ENCODE data around the gene LRRTM3.

DNA sequence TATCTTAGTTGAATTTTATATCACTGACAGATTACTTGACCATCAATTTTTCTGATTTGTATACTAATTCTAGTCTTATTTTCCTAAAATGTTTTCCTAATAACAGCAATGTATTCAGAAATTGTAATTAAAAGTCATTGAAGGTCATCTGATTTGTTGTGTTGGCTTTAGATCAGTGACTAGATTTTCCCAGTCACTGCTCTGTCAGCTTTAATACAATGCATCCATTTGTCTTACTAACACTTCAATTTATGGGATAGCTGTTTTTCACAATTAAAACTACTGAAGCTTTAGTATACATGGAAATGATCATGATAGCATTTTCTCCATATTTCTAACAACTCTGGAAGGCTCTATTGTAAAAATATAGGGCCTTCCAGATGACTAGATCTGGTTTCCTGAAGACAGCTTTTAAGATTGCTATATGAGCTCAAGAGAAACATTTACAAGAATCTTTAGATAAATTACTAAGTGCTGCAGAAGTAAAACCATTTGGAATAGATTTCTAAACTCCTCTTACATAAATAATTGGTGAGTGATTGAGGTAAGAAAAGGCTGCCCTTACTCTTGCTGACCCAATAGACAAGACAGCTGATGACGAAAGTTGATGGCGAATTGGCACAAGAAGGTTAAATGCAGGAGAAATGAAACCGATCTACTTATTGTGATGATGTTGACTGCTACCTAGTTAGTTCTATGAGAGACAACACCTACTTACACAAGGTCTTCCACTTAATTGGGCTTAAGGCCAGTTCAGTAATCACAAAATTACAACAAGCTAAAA, 74.1 kb downstream of the LRRTM3 start:
- TF ChIP-seq, protein P1, sequence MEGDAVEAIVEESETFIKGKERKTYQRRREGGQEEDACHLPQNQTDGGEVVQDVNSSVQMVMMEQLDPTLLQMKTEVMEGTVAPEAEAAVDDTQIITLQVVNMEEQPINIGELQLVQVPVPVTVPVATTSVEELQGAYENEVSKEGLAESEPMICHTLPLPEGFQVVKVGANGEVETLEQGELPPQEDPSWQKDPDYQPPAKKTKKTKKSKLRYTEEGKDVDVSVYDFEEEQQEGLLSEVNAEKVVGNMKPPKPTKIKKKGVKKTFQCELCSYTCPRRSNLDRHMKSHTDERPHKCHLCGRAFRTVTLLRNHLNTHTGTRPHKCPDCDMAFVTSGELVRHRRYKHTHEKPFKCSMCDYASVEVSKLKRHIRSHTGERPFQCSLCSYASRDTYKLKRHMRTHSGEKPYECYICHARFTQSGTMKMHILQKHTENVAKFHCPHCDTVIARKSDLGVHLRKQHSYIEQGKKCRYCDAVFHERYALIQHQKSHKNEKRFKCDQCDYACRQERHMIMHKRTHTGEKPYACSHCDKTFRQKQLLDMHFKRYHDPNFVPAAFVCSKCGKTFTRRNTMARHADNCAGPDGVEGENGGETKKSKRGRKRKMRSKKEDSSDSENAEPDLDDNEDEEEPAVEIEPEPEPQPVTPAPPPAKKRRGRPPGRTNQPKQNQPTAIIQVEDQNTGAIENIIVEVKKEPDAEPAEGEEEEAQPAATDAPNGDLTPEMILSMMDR (IDR thresholded peaks at IDR 0.05; ENCODE audit: low read length), result no peak
- no peak for TF ChIP-seq EZH2 (optimal IDR thresholded peaks at IDR 0.05; ENCODE audit: low read depth, low read length)
- TF ChIP-seq EZH2phosphoT487 (IDR thresholded peaks at IDR 0.05; ENCODE audit: low read length), result no peak

All from MM.1S (cell line).